Fibroblast of skin of back (primary cell): ENCODE measurements around the gene PRRC2C.
"Not testable (repeated sequence)": the region's sequence is repeated elsewhere in the genome, so short reads cannot be mapped to it uniquely, and the experiment has no call there.

Experiments used
- DNase-seq: peaks from one replicate; pipeline ENCODE4 v3.0.0-alpha.2; 2013

The PRRC2C gene

GRCh38 chr1:171500803-171501202 lies 15.5 kb downstream of the PRRC2C start:
- no peak for DNase-seq

DNA sequence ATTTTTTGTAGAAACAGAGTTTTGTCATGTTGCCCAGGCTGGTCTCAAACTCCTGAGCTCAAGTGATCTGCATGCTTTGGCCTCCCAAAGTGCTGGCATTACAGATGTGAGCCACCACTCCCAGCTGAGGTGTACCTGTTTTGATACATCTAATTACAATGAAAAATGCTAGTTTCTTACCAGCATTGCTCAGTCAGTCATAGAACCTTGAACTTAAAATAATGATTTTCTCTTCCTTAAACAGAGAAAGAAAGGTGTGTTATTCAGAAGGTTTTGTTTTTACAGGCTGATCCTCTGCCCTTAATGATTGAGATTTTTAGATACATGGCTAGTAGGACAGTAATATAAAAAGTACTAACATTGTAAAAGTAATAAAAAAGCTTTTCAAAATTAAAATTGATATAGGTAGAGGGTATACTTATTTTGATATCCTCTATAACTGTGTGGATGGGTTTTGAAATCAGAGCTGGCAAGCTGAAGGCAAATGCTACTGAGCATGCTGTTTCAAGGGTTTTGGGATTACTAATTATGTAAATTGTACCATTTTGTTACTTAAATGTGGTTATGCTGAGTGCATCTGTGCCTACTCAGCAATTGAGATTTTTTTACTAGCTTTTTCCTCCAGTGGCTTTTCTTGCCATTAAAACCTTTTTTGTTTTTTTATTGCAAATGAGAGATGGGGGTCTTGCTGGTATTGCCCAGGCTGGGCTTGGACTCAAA lies 16.1 kb downstream of the PRRC2C start:
- no peak for DNase-seq

- no peak for DNase-seq
Observed at GRCh38 chr1:171506525-171507304, 21.4 kb downstream of the PRRC2C start.

DNA sequence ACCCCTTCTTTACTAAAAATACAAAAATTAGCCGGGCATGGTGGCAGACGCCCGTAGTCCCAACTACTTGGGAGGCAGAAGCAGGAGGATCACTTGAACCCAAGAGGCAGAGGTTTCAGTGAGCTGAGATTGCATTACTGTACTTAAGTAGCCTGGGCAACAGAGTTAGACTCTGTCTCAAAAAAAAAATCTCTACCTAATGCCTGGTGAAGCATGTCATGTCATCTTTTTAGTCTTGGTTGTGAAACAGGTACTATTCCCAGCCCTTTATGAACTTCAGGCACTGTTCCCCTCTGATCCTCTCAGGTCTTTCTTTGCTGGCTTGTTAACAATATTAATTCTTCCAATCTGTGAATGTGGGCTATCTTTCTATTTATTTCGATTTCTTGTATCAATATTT lies 22.1 kb downstream of the PRRC2C start:
- DNase-seq, result no peak

DNA sequence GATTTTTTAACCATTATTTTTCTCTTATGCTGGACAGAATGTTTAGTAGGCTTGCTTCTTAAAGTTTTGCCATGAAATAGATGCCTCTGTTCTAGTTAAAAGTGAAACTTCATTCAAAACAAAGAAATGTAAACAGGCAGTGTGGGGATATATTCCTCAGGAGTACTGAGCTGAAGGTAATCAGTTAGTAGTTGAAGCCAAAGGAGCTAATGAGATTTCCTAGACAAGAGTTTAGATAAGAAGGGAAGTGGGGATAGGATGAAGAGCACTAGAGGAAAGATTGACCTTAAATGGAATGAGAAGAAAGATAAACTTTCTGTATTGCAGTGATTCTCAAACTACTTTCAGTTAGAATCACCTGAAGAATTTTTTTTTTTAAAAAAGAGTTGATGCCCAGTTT lies 23.9 kb downstream of the PRRC2C start:
- no peak for DNase-seq

GRCh38 chr1:171513743-171514142 lies 28.4 kb downstream of the PRRC2C start:
- no peak for DNase-seq

DNA sequence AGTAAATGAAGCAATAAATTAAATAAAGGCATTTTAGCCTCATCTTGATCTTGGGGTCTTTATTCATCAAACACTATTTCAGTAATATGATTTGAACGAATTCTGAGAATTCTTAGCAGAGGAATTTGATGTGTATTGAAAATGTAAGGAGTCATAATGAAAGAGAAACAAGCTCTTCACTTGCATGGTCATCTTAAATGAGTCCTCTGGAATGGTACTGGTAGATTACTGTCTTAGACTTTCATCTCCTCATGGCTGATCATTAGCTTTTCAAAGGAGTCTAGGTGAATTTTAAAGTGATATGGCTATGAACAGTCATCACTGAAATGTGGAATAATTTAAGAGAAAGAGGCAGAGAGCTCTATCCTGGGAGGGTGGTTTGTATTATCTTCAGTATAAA lies 30.0 kb downstream of the PRRC2C start:
- no peak for DNase-seq

DNA sequence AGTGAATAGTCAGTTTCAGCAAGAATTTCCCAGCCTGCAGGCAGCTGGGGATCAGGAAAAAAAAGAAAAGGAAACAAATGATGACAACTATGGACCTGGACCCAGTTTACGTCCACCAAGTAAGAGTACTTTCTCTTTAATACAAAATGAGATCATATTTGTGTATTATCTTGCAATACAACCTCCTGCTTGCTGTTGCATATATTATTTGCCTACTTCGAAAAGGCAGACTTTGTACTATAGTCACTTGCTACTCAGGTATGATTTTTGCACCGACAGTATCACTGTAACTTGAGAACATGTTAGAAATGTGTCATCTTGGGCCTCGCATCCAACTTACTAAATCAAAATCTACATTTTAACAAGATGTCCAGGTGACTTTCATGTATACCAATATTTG lies 30.4 kb downstream of the PRRC2C start:
- no peak for DNase-seq

- DNase-seq, result no peak
Observed at GRCh38 chr1:171521567-171521966, 36.2 kb downstream of the PRRC2C start.

- DNase-seq, result no peak
Observed at GRCh38 chr1:171530676-171531075, 45.3 kb downstream of the PRRC2C start.

DNA sequence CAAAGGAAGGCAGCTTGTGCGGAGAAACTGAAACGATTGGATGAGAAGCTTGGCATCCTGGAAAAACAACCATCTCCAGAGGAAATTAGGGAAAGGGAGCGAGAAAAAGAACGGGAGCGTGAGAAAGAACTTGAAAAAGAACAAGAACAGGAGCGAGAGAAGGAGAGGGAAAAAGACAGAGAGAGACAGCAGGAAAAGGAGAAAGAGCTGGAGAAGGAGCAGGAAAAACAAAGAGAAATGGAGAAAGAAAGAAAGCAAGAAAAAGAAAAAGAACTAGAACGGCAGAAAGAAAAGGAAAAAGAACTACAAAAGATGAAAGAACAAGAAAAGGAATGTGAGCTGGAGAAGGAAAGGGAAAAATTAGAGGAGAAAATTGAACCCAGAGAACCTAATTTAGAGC lies 47.2 kb downstream of the PRRC2C start:
- no peak for DNase-seq

GRCh38 chr1:171545523-171545922 lies 60.2 kb downstream of the PRRC2C start:
- DNase-seq, result no peak

DNA sequence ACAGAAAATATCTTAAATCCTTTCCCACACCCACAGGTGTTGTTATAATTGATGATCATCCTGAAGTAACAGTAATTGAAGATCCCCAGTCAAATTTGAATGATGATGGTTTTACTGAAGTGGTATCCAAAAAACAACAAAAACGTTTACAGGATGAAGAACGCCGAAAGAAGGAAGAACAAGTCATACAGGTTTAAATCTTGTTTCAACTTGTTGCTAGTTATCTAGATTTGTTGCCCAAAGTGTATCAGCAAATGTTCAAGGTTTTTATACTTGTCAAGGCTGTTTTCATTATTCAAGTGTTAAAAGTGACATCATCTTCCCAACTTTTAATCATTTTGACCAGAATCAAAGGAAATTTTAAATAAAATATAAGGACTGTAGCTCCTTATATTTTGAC lies 64.7 kb downstream of the PRRC2C start:
- DNase-seq, result no peak

DNA sequence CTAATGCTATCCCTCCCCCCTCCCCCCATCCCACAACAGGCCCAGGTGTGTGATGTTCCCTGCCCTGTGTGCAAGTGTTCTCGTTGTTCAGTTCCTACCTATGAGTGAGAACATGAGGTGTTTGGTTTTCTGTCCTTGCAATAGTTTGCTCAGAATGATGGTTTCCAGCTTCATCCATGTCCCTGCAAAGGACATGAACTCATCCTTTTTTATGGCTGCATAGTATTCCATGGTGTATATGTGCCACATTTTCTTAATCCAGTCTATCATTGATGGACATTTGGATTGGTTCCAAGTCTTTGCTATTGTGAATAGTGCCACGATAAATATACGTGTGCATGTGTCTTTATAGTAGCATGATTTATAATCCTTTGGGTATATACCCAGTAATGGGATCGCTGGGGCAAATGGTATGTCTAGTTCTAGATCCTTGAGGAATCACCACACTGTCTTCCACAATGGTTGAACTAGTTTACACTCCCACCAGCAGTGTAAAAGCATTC lies 65.3 kb downstream of the PRRC2C start:
- not testable (repeated sequence) for DNase-seq

DNA sequence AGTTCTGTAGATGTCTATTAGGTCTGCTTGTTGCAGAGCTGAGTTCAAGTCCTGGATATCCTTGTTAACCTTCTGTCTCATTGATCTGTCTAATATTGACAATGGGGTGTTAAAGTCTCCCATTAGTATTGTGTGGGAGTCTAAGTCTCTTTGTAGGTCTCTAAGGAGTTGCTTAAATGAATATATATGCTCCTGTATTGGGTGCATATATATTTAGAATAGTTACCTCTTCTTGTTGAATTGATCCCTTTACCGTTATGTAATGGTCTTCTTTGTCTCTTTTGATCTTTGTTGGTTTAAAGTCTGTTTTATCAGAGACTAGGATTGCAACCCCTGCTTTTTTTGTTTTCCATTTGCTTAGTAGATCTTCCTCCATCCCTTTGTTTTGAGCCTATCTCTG lies 68.6 kb downstream of the PRRC2C start:
- DNase-seq, result peak; percentile 19

DNA sequence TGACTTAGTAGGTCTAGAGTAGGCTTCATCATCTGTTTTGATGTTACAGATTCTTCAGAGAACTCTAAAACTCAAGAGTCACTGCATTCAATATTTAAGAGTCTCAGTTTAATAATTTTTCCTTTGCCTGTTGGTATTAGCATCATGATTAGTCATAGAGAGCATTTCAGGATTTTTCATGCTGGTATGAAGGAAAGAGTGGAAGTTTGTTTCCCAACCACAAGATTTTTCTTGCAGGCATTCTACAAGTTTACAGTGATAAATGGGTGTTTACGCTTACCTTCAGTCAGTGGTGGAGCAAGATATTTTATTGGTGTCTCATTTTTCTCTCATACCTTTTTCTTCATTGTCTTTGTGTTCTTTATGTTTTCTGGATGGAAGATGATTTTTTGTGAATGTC lies 78.3 kb downstream of the PRRC2C start:
- DNase-seq, result peak; percentile 41

GRCh38 chr1:171566467-171566866 lies 81.1 kb downstream of the PRRC2C start:
- no peak for DNase-seq

GRCh38 chr1:171570295-171570694 lies 85.0 kb downstream of the PRRC2C start:
- no peak for DNase-seq

GRCh38 chr1:171576144-171576543 lies 90.8 kb downstream of the PRRC2C start:
- no peak for DNase-seq

- DNase-seq, result no peak
Observed at GRCh38 chr1:171581226-171581625, 95.9 kb downstream of the PRRC2C start.

GRCh38 chr1:171581766-171582165 lies 96.4 kb downstream of the PRRC2C start:
- no peak for DNase-seq

DNA sequence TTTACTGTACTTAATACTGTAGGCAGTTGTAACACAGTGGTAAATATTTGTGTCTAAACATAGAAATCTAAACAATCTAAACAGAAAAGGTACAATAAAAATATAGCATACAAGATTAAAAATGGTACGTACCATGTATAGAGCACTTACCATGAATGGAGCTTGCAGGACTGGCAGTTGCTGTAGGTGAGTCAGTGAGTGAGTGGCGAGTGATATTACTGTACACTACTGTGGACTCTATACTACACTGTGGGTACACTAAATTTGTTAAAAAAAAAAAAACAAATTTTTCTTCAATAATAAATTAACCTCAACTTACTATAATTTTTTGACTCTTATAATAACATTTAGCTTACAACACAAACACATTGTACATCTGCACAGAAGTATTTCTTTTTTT lies 97.3 kb downstream of the PRRC2C start:
- DNase-seq, result no peak

DNA sequence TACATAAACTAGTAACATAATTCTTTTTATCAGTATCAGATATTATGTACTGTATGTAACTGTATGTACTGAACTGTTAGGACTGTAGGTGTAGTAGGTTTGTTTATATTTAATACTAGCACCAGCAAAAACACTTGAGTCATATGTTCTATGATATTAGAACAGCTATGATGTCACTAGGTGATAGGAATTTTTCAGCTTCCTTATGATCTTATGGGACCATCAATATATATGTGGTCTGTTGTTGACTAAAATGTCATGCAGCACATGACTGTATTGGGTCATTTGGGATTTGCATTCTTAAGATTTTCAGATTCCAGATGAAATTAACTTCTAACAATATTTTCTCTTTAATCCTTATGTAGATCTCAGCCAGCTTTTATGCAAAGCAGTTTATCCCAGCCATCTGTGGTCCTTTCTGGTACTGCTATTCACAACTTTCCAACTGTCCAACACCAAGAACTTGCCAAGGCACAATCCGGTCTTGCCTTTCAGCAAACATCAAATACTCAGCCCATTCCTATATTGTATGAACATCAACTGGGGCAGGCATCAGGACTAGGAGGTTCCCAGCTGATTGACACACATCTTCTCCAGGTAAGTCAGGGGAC lies 98.4 kb downstream of the PRRC2C start:
- DNase-seq, result no peak

GRCh38 chr1:171585715-171586114 lies 100.4 kb downstream of the PRRC2C start:
- DNase-seq, result no peak
